Gastrocnemius medialis (tissue), 4 donors: ENCODE measurements around the gene NGEF. TPM values are rescaled to one million over a fixed set of nuclear protein-coding genes. Genes with fewer than 3 reads are reported as not detected.

Source experiments
- ATAC-seq, 2 donors: fragments of 150-250 bp; one replicate each; pipeline ENCODE4 v1.9.1; 2016
- DNase-seq, 2 donors: peaks; one replicate each; pipeline ENCODE4 v3.0.0-alpha.2; 2019
- H3K27ac ChIP-seq, 4 donors: fragments of 200-600 bp; sonication (generic); 1 replicate in 1 of 4; 2 replicates in 3 of 4; pipeline ENCODE4 v1.5.1; 2016 to 2018; ENCODE audit warnings: mild to moderate bottlenecking in 2 of 4, moderate library complexity in 1 of 4
- H3K27me3 ChIP-seq, 3 donors: fragments of 200-600 bp; sonication (generic) in 2 of 3; 1 replicate in 1 of 3; 2 replicates in 2 of 3; pipeline versions ENCODE4 v1.5.1 to v1.6.0; 2016 to 2019; ENCODE audit warnings: mild to moderate bottlenecking in 1 of 3, moderate library complexity in 1 of 3
- H3K36me3 ChIP-seq, 2 donors: fragments of 200-600 bp; sonication (generic) in 1 of 2; one replicate each; pipeline ENCODE4 v1.5.1; 2017 to 2018
- H3K4me1 ChIP-seq, 2 donors: fragments of 200-600 bp; sonication (generic) in 1 of 2; one replicate each; pipeline ENCODE4 v1.5.1; 2016 to 2017; ENCODE audit warnings: mild to moderate bottlenecking in 2 of 2
- H3K4me3 ChIP-seq, 4 donors: fragments of 200-600 bp; sonication (generic) in 3 of 4; 1 replicate in 1 of 4; 2 replicates in 3 of 4; pipeline ENCODE4 v1.5.1; 2016 to 2019; ENCODE audit warnings: mild to moderate bottlenecking in 2 of 4
- H3K9me3 ChIP-seq, 3 donors: fragments of 200-600 bp; sonication (generic) in 2 of 3; 1 replicate in 1 of 3; 2 replicates in 2 of 3; pipeline ENCODE4 v1.5.1; 2016 to 2019
- POLR2A ChIP-seq, 2 donors: fragments of 450-650 bp; IDR thresholded peaks; one replicate each; pipeline ENCODE4 v1.6.1; 2017; ENCODE audit warnings: antibody characterized with exemption in 2 of 2, mild to moderate bottlenecking in 2 of 2, moderate library complexity in 2 of 2
- in situ Hi-C, 4 donors: fragments of 200-750 bp; cut with MboI; loops; one replicate each; pipeline versions ENCODE4 v1.15.0 to v1.8.0; 2017; ENCODE audit warnings: low sequenced_read_pairs in 4 of 4
- intact Hi-C: fragments of 100-400 bp; cut with DNase I; formaldehyde crosslinking; loops from one replicate; pipeline ENCODE4 v1.15.1; 2023; ENCODE audit warnings: low total_unique reads
- total RNA-seq, 4 donors: library from RNA; depleted of rRNA; stranded (reverse); fragments of >200 nt; gene quantifications; one replicate each; pipeline versions ENCODE4 v1.1.0 to v1.2.3, GENCODE V29; 2016
- TF ChIP-seq, protein P1 (sequence below), 5 experiments: fragments of 450-650 bp in 3 of 5; fragments of 200-600 bp in 2 of 5; sonication (generic) in 2 of 5; IDR thresholded peaks in 4 of 5; conservative IDR thresholded peaks in 1 of 5; 1 replicate in 4 of 5; 2 replicates in 1 of 5; pipeline ENCODE4 v1.5.1; 2016 to 2019; ENCODE audit warnings: antibody characterized with exemption in 5 of 5, mild to moderate bottlenecking in 3 of 5, moderate library complexity in 3 of 5

Gene NGEF
- total RNA-seq, 4 donors from 2014 or later: 0.66 to 1.5 (median 0.84) TPM; not detected in 1

DNA sequence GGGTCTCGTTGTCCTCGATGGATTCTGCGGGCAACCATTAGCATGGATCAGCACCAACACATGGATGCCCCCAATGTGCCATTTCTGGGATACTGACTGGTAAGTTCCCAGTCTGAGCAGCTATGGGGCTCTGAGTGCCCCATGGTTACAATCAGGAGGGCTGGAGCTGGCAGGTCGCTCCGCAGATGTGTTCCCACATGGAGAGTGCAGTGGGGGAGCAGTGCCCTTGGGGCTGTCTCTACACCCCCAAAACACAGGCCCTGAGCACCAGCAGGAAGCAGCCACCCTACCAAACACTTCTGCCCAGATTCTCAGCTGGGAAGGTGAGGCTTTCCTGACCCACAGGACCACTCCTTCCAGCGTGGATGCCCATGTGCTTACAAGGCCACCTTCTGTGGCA, 8.0 kb downstream of the NGEF start:
- H3K27ac ChIP-seq: no peak overlapping the region
- no peaks in the 10 kb centered on the region for H3K9me3 ChIP-seq
- no peaks in the 10 kb centered on the region for H3K4me1 ChIP-seq
- DNase-seq (no peak), ATAC-seq (no peak)
- TF ChIP-seq, protein P1, sequence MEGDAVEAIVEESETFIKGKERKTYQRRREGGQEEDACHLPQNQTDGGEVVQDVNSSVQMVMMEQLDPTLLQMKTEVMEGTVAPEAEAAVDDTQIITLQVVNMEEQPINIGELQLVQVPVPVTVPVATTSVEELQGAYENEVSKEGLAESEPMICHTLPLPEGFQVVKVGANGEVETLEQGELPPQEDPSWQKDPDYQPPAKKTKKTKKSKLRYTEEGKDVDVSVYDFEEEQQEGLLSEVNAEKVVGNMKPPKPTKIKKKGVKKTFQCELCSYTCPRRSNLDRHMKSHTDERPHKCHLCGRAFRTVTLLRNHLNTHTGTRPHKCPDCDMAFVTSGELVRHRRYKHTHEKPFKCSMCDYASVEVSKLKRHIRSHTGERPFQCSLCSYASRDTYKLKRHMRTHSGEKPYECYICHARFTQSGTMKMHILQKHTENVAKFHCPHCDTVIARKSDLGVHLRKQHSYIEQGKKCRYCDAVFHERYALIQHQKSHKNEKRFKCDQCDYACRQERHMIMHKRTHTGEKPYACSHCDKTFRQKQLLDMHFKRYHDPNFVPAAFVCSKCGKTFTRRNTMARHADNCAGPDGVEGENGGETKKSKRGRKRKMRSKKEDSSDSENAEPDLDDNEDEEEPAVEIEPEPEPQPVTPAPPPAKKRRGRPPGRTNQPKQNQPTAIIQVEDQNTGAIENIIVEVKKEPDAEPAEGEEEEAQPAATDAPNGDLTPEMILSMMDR (IDR thresholded peaks at IDR 0.05 in 4 of 5, conservative IDR thresholded peaks at IDR 0.05 in 1 of 5): no peak
- TF ChIP-seq POLR2A (IDR thresholded peaks at IDR 0.05): no peak
- no peaks in the 10 kb centered on the region for H3K27me3 ChIP-seq
- H3K36me3 ChIP-seq: no peaks in the 10 kb centered on the region
- intact Hi-C loops: no loop called here
- in situ Hi-C loops: no loop called here
- no peak overlapping the region for H3K4me3 ChIP-seq

DNA sequence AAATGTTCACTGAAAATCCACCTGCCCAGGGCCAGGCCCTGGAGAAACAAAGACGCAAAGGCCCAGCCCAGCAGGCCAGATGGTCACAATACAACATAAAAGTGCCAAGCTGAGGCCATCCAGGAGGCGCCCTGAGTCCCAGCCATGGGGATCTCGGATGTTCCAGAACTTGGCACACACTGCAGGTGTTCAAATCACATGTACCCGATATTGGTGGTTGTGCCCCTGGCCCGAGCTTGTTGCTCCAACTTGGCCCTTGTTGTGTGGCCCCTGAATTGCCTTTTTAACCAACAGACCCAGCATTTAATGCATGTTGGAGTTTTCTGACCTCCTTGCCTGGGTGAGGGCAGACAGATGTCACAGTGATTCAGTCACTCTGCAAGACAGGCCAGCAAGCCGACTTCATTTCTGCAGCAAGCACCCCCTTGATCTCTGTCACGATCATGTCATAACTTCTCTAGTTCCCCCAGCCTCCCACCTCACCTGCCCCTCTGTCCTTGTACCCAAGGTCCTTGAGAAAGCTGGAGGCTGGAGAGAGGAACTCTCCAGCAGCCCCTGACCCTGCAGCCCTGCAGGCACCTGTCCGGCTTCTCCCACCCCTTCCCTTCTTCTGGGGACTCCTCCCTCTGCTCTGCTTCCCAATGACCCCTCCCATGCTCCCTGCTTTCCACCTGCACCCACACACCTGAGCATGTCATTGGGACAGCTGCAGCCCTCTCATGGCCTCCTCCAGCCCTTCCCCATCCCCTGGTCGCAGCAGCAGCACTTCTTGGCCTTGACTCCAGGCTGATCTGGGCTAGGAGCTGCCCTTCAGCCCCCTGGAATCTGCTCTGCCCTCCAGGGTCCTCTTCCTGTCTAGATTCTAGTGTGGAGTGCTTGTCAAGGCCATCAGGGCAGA, 9.1 kb downstream of the NGEF start:
- Histone ChIP-seq H3K36me3 (no peaks in the 10 kb centered on the region), H3K27ac (no peak overlapping the region), H3K27me3 (no peaks in the 10 kb centered on the region), H3K4me3 (no peak overlapping the region), H3K9me3 (no peaks in the 10 kb centered on the region), H3K4me1 (no peaks in the 10 kb centered on the region)
- intact Hi-C loops: no loop called here
- no peak for ATAC-seq
- TF ChIP-seq POLR2A (IDR thresholded peaks at IDR 0.05): no peak
- TF ChIP-seq, protein P1 (IDR thresholded peaks at IDR 0.05 in 4 of 5, conservative IDR thresholded peaks at IDR 0.05 in 1 of 5): no peak
- in situ Hi-C loops: no loop called here
- no peak for DNase-seq

DNA sequence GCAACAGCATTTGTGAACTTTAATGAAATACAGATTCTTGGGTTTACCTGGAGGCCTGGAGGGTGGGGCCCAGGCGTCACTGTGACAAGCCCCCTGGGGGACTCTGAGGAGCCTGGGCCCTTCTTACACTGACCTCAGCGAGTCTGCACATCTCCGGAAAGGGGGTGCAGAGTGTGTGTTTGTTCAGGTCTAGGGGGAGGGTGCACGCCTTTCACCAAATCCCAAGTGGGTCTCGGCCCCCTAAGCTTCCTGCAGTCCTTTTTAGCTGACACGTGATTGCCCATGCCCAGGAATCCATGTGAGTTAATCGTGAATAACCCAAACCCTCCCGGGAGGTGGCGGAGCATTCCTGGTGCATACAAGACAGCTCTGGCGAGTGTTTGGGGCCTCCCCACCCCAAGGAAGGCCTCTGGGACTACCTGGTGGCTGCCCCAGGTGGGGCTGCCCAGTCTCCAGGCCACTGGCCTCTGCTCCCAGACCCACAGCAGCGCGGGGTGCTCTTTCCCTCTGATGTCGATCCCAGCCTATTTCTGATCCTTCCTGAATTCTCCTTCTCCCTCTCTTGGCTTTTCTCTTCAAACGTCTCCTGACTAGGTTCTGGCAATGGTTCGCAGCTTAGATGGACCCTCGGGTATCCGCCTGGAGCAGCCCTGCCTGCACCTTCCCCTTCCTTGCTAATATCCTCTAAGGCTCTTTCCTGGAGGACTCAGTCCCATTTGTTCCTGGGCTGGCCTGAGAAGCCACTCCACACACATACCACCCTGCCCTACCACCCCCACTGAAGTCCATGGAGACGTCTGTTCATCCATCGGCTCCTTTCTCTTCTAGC, 10.0 kb downstream of the NGEF start:
- H3K9me3 ChIP-seq: no peaks in the 10 kb centered on the region
- no peak for DNase-seq
- intact Hi-C loops (no loop called here), in situ Hi-C loops (no loop called here)
- H3K27ac ChIP-seq: no peak overlapping the region
- no peak for TF ChIP-seq POLR2A (IDR thresholded peaks at IDR 0.05)
- TF ChIP-seq, protein P1 (IDR thresholded peaks at IDR 0.05 in 4 of 5, conservative IDR thresholded peaks at IDR 0.05 in 1 of 5): no peak
- H3K4me1 ChIP-seq: no peaks in the 10 kb centered on the region
- H3K27me3 ChIP-seq: no peaks in the 10 kb centered on the region
- no peak for ATAC-seq
- H3K36me3 ChIP-seq: no peaks in the 10 kb centered on the region
- H3K4me3 ChIP-seq: no peak overlapping the region

DNA sequence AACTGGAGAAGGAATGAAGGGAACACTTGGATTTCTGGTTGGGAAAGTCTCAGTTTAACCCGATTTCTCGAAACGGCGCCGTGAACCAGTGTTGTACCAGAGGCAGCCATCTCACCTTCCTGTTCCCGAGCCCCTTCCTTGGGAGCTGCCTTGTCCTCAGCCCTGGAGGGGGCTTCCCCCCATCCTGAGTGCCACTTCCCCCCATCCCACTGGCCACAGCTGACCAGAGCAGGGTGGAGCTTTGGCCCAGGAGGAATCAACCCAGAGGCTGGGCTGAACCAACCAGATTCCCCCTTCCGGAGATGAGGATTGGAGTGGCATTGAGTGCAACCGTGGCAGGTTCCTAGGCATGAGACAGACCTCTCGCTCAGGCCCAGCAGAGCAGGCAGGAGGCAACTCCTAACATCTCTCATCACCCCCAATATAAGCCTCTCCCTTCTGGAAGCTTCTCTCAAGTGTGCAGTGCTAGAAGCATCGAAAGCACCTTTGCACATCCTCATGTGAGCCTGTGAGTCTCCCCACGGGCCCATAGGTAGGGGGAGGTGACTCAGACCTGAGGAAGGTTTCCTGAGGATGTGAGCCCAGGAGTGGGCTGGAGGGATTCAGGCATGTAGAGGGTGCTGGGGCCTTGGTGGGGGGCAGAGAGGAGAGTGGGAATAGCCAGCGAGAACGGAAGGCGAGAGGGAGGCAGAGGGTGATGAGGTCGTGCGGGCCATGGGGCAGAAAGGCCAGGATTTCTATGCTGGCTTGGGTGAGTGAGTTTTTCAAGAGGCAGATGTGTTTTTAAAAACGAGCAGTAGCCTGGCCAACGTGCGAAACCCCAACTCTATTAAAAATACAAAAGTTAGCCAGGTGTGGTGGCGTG, 11.9 kb downstream of the NGEF start:
- DNase-seq: no peak
- in situ Hi-C loops (no loop called here), intact Hi-C loops (no loop called here)
- TF ChIP-seq, protein P1 (IDR thresholded peaks at IDR 0.05 in 4 of 5, conservative IDR thresholded peaks at IDR 0.05 in 1 of 5): no peak
- TF ChIP-seq POLR2A (IDR thresholded peaks at IDR 0.05): no peak
- Histone ChIP-seq H3K27me3 (no peaks in the 10 kb centered on the region), H3K36me3 (no peaks in the 10 kb centered on the region), H3K9me3 (no peaks in the 10 kb centered on the region), H3K4me1 (no peaks in the 10 kb centered on the region), H3K4me3 (no peak overlapping the region), H3K27ac (no peak overlapping the region)
- ATAC-seq: no peak
